Gastroesophageal sphincter (tissue), 4 donors: Measurements from ENCODE around the gene SLC25A33. TPM values are rescaled to one million over a fixed set of nuclear protein-coding genes. Genes with fewer than 3 reads are reported as not detected.

Experiments
- ATAC-seq: fragments of 150-250 bp; one replicate; pipeline ENCODE4 v1.9.1; 2016; ENCODE audit warnings: mild to moderate bottlenecking, moderate library complexity
- H3K27ac ChIP-seq, 4 donors: fragments of 200-600 bp; sonication (generic) in 3 of 4; 1 replicate in 3 of 4; 2 replicates in 1 of 4; pipeline ENCODE4 v1.5.1; 2016 to 2019
- H3K27me3 ChIP-seq: fragments of 200-600 bp; sonication (generic); one replicate; pipeline ENCODE4 v1.5.1; 2019
- H3K36me3 ChIP-seq, 2 donors: fragments of 200-600 bp; sonication (generic); one replicate each; pipeline ENCODE4 v1.5.1; 2019; ENCODE audit warnings: control low read depth in 1 of 2
- H3K4me1 ChIP-seq, 3 donors: fragments of 200-600 bp; sonication (generic); 1 replicate in 2 of 3; 2 replicates in 1 of 3; pipeline ENCODE4 v1.5.1; 2016 to 2019; ENCODE audit warnings: control low read depth in 2 of 3
- H3K4me3 ChIP-seq, 2 donors: fragments of 200-600 bp; sonication (generic); one replicate each; pipeline ENCODE4 v1.5.1; 2019; ENCODE audit warnings: mild to moderate bottlenecking in 1 of 2, moderate library complexity in 1 of 2
- H3K9me3 ChIP-seq, 3 donors: fragments of 200-600 bp; sonication (generic); one replicate each; pipeline ENCODE4 v1.5.1; 2017 to 2019; ENCODE audit warnings: control low read depth in 2 of 3
- CTCF ChIP-seq, 4 experiments: fragments of 200-600 bp in 2 of 4; fragments of 450-650 bp in 2 of 4; sonication (generic) in 1 of 4; IDR thresholded peaks; one replicate each; pipeline ENCODE4 v1.5.1; 2017 to 2019; ENCODE audit warnings: antibody characterized with exemption in 4 of 4, mild to moderate bottlenecking in 2 of 4, moderate library complexity in 2 of 4
- EP300 ChIP-seq: sonication (generic); formaldehyde crosslinking; IDR thresholded peaks from one replicate; pipeline ENCODE4 v1.6.1; 2017; ENCODE audit warnings: antibody characterized with exemption, mild to moderate bottlenecking
- POLR2A ChIP-seq, 2 donors: fragments of 450-650 bp; IDR thresholded peaks; one replicate each; pipeline ENCODE4 v1.6.1; 2017; ENCODE audit warnings: antibody characterized with exemption in 2 of 2, mild to moderate bottlenecking in 2 of 2, moderate library complexity in 1 of 2
- POLR2AphosphoS5 ChIP-seq: sonication (generic); formaldehyde crosslinking; IDR thresholded peaks from one replicate; pipeline ENCODE4 v1.6.1; 2017; ENCODE audit warnings: antibody characterized with exemption
- WGBS, 2 donors: methylation state at CpG; one replicate each; pipeline ENCODE4 v1.1.5; 2018; ENCODE audit warnings: low coverage in 1 of 2; 5-methylcytosine and 5-hydroxymethylcytosine counted together
- total RNA-seq, 4 donors: library from RNA; depleted of rRNA; stranded (reverse); fragments of >200 nt; gene quantifications; one replicate each; pipeline ENCODE4 v1.1.0, GENCODE V29; 2016

Gene SLC25A33
- total RNA-seq, 4 donors from 2014 or later: 7.0 to 11.5 (median 10.5) TPM

DNA sequence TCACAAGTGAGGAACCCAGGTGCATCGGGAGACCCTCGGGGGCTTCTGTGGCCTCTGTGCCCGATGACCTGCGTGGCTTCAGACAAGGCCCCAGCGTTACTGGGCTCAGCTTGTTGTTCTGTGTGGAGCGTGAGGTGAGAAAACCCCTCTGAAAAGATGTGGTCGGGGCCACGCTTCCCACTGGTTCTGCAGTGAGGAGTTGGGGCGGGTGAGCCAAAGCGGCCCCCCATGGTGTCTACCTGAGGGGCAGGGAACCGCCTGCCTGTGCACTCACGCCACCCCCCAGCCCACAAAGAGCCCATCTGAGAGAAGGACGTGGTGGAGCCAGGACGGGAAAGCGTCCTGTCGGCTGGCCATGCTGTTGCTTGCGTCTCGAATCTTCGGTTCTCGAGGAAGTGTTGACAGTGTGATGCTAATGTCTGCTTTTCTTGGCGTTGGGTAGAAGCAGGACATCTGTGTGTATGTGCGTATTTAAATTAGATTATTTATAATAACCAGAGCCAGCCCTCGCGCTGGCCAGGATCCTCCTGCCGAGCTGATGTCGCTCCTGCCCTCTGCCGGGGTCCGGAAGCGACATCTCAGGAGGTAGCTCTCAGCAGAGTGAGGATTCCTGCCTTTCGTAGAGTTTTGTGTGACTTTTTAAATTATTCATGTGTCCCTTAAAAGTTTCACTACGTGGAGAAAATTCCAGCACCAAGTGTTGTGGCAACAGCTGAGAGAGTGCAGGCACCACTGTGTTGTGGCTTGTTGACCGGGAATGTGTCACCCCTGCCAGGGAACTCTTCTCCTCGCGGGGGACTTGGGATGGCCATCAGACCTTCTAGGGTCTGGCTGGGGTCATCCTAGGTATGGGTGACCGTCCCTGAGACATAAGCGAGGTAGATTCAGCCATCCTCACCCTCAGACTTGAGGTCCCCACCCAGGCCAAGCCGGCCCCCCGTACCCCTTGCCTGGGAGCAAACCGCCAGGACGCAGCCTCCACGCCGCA, 64.8 kb downstream of the SLC25A33 start:
- Histone ChIP-seq H3K9me3 (no peaks in the 10 kb centered on the region), H3K4me1 (no peaks in the 10 kb centered on the region), H3K27me3 (no peaks in the 10 kb centered on the region), H3K27ac (no peak overlapping the region), H3K4me3 (no peak overlapping the region), H3K36me3 (peaks cover 0 to 95% of the 10 kb centered on the region in 2 donors)
- TF ChIP-seq POLR2AphosphoS5 (no peak), POLR2A (IDR thresholded peaks at IDR 0.05) (no peak), EP300 (no peak), CTCF (IDR thresholded peaks at IDR 0.05) (no peak)
- WGBS, 2 donors: 72 to 78% methylated on average over 11 to 12 of the region's 42 CpGs
- ATAC-seq: no peak

- H3K36me3 ChIP-seq: peaks cover 0 to 95% of the 10 kb centered on the region in 2 donors
These were observed 65.6 kb downstream of the SLC25A33 start for GRCh38 chr1:9604836-9605235.

DNA sequence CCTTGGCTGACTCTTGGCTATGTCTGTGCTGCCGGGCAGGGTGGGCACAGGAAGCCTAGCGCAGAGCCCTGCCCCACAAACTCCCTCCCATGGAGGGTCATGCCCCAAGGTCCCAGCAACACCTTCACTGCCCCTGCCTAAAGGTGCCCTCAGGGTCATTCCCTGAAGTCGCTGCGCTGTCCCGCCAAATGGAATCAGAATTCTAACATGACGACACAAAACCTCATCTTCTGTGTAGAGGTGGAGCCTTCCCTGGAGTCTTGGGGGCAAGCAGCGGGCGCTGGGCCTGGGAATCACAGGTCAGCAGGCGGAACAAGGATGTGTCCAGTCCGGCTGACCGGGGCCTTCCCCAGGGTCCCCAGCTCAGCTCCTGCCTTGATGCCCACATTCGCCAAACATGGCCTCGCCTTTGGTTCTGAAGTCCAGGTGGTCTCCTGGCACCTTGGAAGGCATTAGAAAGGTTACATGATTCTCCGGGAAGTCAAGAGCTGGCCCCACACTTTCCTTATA, 66.7 kb downstream of the SLC25A33 start:
- no peaks in the 10 kb centered on the region for H3K27me3 ChIP-seq
- 90% methylated on average over 2 of the region's 14 CpGs; no CpG with 5 or more reads in 1 of the 2 donors for WGBS, 2 donors

More at GRCh38 chr1:9604836-9605235, 65.6 kb downstream of the SLC25A33 start:
- 80 to 87% methylated on average over 1 to 7 of the region's 15 CpGs for WGBS, 2 donors
- Histone ChIP-seq H3K27me3 (no peaks in the 10 kb centered on the region), H3K4me3 (no peak overlapping the region), H3K27ac (no peak overlapping the region), H3K9me3 (no peaks in the 10 kb centered on the region), H3K4me1 (no peaks in the 10 kb centered on the region)
- no peak for ATAC-seq
- TF ChIP-seq EP300: no peak
- TF ChIP-seq POLR2AphosphoS5: no peak
- no peak for TF ChIP-seq CTCF (IDR thresholded peaks at IDR 0.05)
- TF ChIP-seq POLR2A (IDR thresholded peaks at IDR 0.05): no peak

GRCh38 chr1:9606458-9606857, 67.2 kb downstream of the SLC25A33 start:
- Histone ChIP-seq H3K36me3 (peaks cover 0 to 95% of the 10 kb centered on the region in 2 donors), H3K4me1 (no peaks in the 10 kb centered on the region), H3K27me3 (no peaks in the 10 kb centered on the region), H3K4me3 (no peak overlapping the region), H3K27ac (no peak overlapping the region), H3K9me3 (no peaks in the 10 kb centered on the region)
- TF ChIP-seq EP300: no peak
- no peak for TF ChIP-seq CTCF (IDR thresholded peaks at IDR 0.05)
- TF ChIP-seq POLR2A (IDR thresholded peaks at IDR 0.05): no peak
- TF ChIP-seq POLR2AphosphoS5: no peak
- WGBS, 2 donors: 86% methylated on average over 8 of the region's 21 CpGs; no CpG with 5 or more reads in 1 of the 2 donors
- ATAC-seq: no peak

More for the DNA sequence above, 66.7 kb downstream of the SLC25A33 start:
- Histone ChIP-seq H3K4me1 (no peaks in the 10 kb centered on the region), H3K9me3 (no peaks in the 10 kb centered on the region), H3K36me3 (peaks cover 0 to 95% of the 10 kb centered on the region in 2 donors), H3K4me3 (no peak overlapping the region), H3K27ac (no peak overlapping the region)
- no peak for ATAC-seq
- TF ChIP-seq CTCF (IDR thresholded peaks at IDR 0.05) (no peak), POLR2A (IDR thresholded peaks at IDR 0.05) (no peak), EP300 (no peak), POLR2AphosphoS5 (no peak)
